ENCODE results near the gene TRANK1.

GRCh38 chr3:36895496-36896409 lies 49.1 kb downstream of the TRANK1 start:
- TF ChIP-seq SP1 (IDR thresholded peaks at IDR 0.05; ENCODE audit: low read depth, low read length) (no peak), USF2 (IDR thresholded peaks at IDR 0.05; ENCODE audit: low read length) (no peak)

Data from H1 (cell line).